Stromal cell of bone marrow (primary cell): Measurements from ENCODE around the gene FEN1.

ENCODE experiments used
- DNase-seq: peaks from one replicate; pipeline ENCODE4 v3.0.0-alpha.2; 2012; ENCODE audit warnings: low read depth

Gene FEN1

DNA sequence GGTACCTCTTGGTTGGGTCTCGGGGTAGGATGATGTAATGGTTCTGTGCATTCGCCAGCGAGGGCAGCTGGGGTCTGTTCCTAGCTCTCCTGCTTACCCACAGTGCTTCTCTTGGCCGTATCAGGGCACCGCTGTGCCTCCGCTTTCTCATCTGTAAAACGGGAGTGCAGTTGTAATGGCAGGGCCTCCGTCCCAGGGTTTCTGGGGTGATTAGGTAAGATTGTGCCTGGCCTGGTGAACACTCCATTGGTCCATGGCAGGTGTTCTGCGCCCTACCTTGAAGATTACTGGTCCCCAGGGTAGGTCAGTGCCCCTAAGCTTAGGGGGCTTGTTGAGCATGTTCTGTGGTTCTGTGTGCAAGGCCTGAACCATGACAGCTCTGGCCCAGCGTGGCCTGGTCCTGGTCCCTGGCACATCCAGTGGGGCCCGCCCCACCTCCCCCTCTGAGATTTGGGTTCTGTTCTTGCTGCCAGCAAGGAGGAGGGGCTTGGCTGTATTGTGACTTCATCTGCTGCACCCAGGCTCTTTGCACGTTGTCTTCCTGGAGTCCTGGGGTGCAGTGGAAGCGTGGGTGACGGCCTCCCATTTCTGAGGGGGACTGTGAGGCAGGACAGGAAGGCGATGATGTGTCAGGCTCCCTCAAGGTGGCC, 35.4 kb upstream of the FEN1 start:
- no peak for DNase-seq

DNA sequence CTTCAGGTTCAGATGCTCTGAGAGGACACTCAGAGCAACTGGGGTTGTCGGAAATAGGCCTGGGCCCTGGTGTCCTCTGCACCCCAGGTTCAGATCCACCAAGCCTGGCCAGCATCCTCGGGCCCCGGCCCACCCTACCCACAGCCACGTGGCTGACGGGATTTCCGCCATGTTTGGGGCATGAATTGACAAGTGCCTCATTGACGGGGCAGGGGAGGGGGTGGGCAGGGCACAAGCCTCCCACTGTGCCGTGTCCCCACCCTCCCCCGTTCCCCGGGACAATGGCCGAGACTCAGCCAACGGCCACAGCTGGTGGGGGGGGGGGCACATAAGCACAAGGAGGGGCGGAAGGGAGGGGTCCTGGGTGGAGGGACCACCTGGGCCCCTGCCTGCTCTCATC, 31.8 kb upstream of the FEN1 start:
- DNase-seq: no peak

- no peak for DNase-seq
Observed at GRCh38 chr11:61761440-61762222, 31.1 kb upstream of the FEN1 start.

GRCh38 chr11:61762223-61762615, 30.5 kb upstream of the FEN1 start:
- DNase-seq: no peak

GRCh38 chr11:61762798-61763197, 29.9 kb upstream of the FEN1 start:
- DNase-seq: no peak

GRCh38 chr11:61763930-61764605, 28.6 kb upstream of the FEN1 start:
- DNase-seq: no peak

- no peak for DNase-seq
Observed at GRCh38 chr11:61764606-61765260, 28.0 kb upstream of the FEN1 start.

DNA sequence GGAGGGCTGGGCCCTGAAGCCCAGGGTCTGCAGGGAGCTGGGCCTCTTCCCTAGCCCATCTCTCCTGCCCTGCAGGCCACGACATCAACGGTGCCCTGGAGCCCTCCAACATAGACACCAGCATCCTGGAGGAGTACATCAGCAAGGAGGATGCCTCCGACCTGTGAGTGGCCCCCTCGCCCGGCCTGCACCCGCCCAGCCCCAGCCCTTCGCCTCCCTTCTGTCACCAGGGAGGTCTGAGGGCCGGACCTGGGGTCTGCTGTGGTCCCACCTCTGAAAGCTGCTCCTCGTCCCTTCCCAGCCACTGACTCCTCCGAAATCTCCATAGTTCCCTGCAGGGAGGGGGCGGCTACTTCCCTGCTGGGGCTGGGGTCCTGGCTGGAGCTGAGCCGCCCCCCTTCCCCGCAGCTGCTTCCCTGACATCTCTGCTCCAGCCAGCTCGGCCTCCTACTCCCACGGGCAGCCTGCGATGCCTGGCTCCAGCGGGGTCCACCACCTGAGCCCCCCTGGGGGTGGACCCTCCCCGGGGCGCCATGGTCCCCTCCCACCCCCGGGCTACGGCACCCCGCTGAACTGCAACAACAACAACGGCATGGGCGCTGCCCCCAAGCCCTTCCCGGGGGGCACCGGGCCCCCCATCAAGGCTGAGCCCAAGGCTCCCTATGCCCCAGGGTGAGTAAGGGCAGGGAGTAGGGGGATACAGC, 27.0 kb upstream of the FEN1 start:
- DNase-seq: no peak

DNA sequence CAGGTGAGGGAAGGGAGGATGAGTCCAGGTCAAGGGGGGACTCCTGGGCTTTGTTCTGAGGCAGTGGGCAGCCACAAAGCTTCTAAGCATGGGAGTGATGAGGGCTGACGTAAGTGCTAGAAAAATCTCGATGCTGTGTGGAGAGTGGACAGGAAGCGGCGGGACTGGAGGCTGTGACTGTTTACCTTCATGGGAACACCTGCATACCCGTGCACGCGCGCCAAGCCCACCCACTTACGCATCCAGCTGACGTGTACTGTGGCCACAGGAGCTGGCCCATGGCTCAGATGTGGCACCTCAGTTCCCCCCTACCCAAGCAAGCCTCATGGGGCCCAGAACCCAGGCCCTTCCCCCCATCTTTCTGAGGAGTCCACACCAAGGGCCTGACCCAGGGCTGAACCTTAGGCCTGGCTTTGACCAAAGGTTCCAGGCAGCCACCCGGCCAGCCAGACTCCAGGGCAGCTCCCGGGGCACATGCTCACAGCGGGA, 26.3 kb upstream of the FEN1 start:
- no peak for DNase-seq

DNA sequence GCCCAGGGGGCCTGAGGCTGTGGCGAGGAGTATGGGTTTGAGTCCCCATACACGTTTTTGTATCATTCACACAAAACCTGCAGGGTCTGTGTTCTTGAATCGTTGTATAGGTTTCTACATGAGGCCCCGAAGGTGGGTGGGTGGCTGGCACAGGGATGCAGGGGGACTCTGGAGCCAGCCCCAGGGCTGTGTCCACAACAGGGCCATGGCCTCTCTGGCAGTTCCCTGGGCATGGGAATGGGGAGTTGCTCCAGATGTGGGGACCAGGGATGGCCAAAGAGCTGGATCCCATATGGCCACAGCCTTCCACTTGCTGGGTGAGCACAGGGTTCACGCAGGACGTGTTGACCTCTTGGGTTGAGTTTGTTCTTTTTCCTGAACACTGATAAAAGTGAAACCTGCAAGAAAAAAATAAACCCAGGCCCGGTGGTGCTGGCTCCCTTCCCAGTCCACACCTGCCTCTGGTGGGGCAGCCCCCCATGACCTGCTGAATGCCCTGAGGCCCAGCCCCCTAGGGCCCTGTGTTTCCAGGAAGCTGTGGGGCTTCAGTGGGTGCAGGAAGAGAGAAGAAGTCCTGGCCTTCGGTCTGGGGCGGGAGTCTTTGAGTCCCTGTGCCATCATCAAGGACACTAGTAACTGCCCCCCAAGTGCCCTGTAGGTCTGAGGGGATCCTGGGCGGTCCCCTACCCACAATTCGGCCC, 24.2 kb upstream of the FEN1 start:
- DNase-seq: no peak

DNA sequence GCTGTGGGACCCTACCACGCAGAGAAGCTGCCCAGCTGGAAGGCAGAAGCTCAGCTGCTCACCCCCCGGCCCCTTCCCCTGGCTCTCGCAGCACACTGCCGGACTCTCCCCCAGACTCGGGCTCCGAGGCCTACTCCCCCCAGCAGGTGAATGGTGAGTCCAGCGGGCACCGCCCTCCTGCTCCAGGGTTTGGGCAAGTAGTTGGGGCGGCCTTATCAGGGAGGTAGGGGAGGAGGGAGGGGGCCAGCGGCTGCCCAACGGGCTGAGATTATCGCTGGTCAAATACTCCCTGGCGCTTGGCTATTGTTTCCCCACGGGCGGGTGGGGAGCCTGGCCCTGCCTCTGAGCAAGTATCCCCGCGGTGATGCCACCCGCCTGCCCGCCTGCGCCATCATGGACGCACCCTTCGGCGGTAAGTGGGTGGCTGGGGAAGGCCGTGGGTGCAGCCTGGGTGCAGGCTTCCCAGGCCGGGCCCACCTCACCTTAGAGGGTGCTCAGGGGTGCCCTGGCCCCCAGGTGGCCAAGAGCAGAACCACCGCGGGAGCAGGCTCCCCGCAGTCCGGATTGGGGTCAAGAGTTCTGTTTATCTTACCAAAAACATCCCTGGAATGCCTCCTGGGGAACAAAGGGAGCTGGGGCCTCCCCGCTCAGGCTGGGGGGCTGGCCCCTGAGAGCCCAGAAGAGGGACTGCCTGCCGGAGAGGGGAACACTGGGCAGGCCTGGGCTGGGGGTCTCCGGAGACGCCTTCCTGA, 23.4 kb upstream of the FEN1 start:
- DNase-seq: no peak

- no peak for DNase-seq
Observed at GRCh38 chr11:61769946-61770683, 22.6 kb upstream of the FEN1 start.

GRCh38 chr11:61771195-61771894, 21.4 kb upstream of the FEN1 start:
- DNase-seq: no peak

DNA sequence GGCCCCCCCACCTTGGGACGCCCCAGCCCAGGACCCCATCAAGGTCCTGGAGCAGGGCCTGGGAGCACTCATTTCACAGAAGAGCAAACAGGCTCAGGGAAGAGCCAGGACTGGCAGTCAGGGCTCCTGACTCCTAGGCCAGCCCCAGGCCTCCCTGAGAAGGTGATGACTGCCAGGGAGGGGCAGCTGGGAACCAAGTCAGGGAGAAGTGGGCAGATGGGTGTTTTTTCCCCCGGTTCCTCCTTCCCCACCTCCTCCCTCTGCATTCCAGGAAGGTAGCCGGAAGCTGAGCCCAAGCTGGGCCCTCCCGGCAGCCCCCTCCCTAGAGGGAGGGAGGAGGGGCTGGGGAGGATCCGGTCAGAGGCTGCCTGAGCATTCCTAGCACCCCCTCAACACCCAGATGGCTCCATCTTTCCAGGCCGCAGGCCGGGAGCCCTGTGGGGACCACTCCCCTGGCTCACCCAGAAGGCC, 20.7 kb upstream of the FEN1 start:
- DNase-seq: no peak

DNA sequence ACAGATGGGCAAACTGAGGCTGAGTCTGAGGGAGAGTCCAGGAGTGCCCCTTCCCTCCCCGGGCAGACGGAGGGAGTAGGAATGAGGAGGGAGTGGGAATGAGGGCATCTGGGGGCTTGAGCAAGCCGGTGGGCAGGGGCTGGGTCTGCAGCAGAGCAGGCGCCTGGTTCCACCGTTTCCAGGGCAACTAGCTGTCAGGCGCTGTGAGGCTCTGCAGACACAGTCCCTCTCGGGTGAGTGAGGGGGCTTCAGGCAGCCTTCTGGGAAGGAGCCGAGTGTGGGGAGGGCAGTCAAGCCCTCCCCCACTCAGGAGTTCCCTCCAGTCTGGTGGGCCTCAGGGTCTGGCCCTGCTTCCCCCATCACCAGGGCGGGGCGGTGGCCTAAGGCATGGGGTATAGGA, 19.4 kb upstream of the FEN1 start:
- DNase-seq: no peak

DNA sequence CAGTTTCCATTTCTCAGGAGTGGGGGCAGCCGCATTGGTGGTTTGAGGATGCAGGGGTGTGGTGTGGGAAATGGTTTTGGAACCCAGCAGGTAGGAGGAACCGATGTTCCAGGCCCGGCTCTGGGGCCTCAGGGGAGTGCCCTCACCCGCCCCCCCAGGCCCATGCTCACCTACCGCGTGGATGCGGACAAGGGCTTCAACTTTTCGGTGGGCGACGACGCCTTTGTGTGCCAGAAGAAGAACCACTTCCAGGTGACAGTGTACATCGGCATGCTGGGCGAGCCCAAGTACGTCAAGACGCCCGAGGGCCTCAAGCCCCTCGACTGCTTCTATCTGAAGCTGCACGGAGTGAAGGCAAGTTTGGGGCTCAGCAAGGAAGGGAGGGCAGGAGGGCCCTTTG, 18.9 kb upstream of the FEN1 start:
- DNase-seq: no peak

GRCh38 chr11:61774411-61774810, 18.3 kb upstream of the FEN1 start:
- DNase-seq: no peak

GRCh38 chr11:61775106-61775505, 17.6 kb upstream of the FEN1 start:
- no peak for DNase-seq
